Measurements from ENCODE around the gene CYB5RL.

CYB5RL gene

DNA sequence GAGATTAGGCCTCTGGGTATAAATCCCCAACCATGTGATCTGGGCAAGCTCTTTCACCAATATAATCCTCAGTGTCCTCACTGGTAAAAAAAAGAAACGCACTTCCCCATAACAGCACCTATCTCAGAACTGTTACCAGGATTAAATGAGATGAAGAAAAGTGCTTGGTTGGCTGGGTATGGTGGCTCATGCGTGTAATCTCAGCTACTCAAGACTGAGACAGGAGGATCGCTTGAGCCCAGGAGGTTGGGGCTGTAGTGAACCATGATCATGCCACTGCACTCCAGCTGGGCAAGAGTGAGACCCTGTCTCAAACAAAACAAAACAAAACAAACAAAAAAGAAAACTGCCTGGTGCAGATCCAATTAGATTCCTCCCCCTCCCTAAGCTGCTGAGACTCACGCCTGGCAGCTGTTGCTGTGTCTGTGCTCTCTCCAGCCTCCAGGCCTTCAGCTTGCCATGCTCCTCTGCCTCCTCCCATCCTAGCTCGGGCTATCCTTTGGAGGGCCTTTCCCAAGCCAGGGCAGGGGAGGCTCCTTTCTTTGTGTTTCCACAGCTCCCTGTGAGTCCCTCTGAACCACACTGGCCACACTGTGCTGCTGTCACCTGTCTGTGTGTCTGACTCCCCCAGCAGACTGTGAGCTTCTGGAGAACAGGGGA, 19.0 kb downstream of the CYB5RL start:
- H3K4me1 ChIP-seq (ENCODE audit: control insufficient read depth, insufficient read depth, low read length) = no peaks in the 10 kb centered on the region
- H3K9me3 ChIP-seq (ENCODE audit: control insufficient read depth, insufficient read depth, low read length) = no peaks in the 10 kb centered on the region
- no peaks in the 10 kb centered on the region for H3K36me3 ChIP-seq (ENCODE audit: control insufficient read depth, insufficient read depth, low read length)
- no peak overlapping the region for H3K9ac ChIP-seq (ENCODE audit: low read depth, low read length)
- H3K4me3 ChIP-seq (ENCODE audit: low read depth, low read length) = no peak overlapping the region
- no peak overlapping the region for H3K27ac ChIP-seq (ENCODE audit: low read depth, low read length)
- no peaks in the 10 kb centered on the region for H3K27me3 ChIP-seq (ENCODE audit: control insufficient read depth, insufficient read depth, low read length)

DNA sequence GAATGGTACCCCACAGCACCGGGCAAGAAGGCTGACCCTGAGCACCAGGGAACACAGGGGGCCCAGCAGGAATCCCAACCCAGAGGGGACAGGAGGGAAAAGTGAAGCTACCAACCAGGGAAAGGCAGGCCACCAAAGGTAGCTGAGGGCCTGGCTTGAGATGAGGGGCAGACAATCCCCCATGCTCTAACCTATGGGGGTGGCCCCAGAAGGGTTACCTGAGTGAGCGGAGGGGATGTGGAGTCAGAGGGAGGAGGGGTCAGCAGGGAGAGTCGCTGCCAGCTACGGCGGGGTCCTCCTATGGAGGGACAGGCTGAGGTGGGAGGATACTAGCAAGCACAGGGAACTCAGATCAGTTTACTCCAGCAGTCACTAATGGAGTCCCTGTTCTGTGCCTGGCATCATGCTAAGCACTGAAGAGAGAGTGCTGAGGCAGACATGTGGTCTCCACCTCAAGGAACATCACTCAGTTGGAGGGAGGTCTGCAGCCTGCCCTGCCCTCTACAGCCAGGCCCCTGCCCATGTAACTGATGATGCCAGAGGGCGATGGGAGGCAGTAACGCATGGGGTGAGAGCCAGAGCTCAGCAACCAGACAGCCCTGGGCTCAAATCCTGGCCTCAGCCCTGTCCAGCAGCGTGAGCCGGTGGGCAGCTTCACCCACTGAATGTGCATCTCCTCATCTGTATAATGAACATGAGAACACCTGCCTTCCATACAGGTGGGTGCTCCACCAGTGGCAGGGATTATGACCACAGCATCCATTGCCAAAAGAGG, 21.3 kb downstream of the CYB5RL start:
- Histone ChIP-seq H3K36me3 (ENCODE audit: control insufficient read depth, insufficient read depth, low read length) (no peaks in the 10 kb centered on the region), H3K9ac (ENCODE audit: low read depth, low read length) (no peak overlapping the region), H3K4me1 (ENCODE audit: control insufficient read depth, insufficient read depth, low read length) (no peaks in the 10 kb centered on the region), H3K9me3 (ENCODE audit: control insufficient read depth, insufficient read depth, low read length) (no peaks in the 10 kb centered on the region), H3K27ac (ENCODE audit: low read depth, low read length) (no peak overlapping the region), H3K4me3 (ENCODE audit: low read depth, low read length) (no peak overlapping the region), H3K27me3 (ENCODE audit: control insufficient read depth, insufficient read depth, low read length) (no peaks in the 10 kb centered on the region)

DNA sequence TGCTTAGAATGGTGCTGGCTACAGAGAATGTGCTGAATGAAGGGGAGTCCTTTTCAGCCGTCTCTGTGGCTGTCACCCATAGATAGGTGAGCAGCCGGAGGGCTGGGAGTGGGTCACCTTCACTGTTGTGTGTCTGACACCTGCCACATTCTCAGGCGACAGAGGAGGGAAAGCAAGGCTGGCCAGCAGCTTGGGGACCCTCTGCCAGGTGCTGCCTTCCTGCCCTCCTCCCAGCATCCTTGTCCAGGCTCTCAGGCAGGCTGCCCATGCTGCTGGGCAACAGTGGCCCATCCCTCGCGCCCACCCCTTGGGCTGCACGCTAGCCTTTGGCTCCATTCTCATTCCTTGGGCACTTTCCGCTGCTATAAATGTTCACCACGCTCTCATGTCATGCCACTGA, 22.1 kb downstream of the CYB5RL start:
- Histone ChIP-seq H3K27ac (ENCODE audit: low read depth, low read length) (no peak overlapping the region), H3K9me3 (ENCODE audit: control insufficient read depth, insufficient read depth, low read length) (no peaks in the 10 kb centered on the region), H3K4me3 (ENCODE audit: low read depth, low read length) (no peak overlapping the region), H3K4me1 (ENCODE audit: control insufficient read depth, insufficient read depth, low read length) (no peaks in the 10 kb centered on the region), H3K36me3 (ENCODE audit: control insufficient read depth, insufficient read depth, low read length) (no peaks in the 10 kb centered on the region), H3K27me3 (ENCODE audit: control insufficient read depth, insufficient read depth, low read length) (no peaks in the 10 kb centered on the region), H3K9ac (ENCODE audit: low read depth, low read length) (no peak overlapping the region)

DNA sequence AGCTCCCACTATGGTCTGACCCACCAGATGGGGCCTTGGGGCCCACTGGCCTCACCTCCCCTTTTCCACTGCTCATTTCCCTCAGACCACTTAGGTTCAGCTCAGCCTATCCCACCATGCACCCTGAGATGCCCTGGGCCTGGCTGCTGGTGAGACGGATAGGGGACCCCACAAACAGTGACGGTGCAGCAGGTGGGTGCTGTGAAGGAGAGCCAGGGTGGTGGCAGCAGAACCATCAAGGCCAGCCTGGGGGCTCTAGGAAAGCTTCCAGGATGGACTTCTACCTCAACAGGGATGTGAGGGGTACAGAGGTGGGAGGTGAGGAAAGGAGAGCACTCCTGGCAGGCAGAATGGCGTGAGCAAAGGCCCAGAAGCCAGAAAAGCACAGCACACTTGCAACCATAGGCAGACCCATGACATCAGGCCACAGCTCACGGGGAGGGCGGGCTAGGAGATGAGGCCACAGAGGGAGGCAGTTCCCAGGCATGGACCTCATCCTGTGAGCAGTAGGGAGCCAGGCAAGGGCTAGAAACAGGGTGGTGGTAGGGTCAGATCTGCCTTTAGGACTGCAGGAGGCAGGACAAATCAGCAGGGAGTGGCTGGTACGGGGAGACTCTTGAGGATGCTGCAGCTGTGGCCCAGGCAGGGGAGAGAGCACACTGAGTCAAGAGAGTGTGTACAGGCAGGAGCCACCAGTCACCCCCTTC, 23.1 kb downstream of the CYB5RL start:
- H3K4me3 ChIP-seq (ENCODE audit: low read depth, low read length) = no peak overlapping the region
- H3K36me3 ChIP-seq (ENCODE audit: control insufficient read depth, insufficient read depth, low read length) = no peaks in the 10 kb centered on the region
- H3K9me3 ChIP-seq (ENCODE audit: control insufficient read depth, insufficient read depth, low read length) = no peaks in the 10 kb centered on the region

DNA sequence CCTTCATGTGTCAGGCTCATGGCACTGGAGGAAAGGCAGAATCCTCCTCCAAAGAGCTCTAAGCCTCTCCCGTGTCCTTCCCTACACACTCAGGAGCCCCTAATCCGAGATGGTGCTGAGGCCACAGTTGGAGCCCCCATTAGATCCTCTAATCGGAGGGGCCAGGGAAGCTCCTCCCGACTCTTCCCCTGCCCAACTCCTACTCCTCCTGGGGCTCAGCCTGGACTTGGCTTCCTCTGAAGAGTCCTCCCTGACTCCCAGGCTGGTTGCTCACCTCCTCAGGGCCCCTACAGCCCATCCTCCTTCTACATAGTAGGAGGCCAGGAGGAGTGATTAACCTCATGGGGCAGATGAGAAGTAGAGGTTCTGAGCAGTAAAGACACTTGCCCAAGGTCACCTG, 25.7 kb downstream of the CYB5RL start:
- Histone ChIP-seq H3K9me3 (ENCODE audit: control insufficient read depth, insufficient read depth, low read length) (no peaks in the 10 kb centered on the region), H3K36me3 (ENCODE audit: control insufficient read depth, insufficient read depth, low read length) (no peaks in the 10 kb centered on the region), H3K27ac (ENCODE audit: low read depth, low read length) (no peak overlapping the region), H3K9ac (ENCODE audit: low read depth, low read length) (no peak overlapping the region), H3K27me3 (ENCODE audit: control insufficient read depth, insufficient read depth, low read length) (no peaks in the 10 kb centered on the region), H3K4me3 (ENCODE audit: low read depth, low read length) (no peak overlapping the region), H3K4me1 (ENCODE audit: control insufficient read depth, insufficient read depth, low read length) (no peaks in the 10 kb centered on the region)

More for the DNA sequence above, 23.1 kb downstream of the CYB5RL start:
- H3K4me1 ChIP-seq (ENCODE audit: control insufficient read depth, insufficient read depth, low read length) = no peaks in the 10 kb centered on the region
- no peak overlapping the region for H3K9ac ChIP-seq (ENCODE audit: low read depth, low read length)
- no peak overlapping the region for H3K27ac ChIP-seq (ENCODE audit: low read depth, low read length)
- no peaks in the 10 kb centered on the region for H3K27me3 ChIP-seq (ENCODE audit: control insufficient read depth, insufficient read depth, low read length)

DNA sequence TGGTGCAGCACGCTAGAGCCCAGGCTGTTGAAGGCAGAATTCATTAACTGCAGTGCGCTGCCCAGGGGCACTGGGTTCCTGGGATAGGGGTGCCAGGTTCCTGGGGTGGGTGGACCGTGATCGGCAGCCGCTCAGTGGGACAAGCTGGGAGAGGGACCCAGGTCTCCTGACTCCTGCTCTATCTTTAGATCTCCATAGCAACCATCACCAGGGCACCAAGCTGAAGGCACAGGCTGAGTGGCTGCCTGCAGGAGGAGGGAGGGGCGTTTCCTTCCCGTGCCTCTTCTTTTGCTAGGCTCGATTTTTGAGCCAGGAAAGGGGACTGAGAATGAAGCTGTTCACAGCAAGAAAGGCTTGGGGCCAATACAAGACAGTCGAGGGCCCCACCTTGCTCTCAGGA, 26.1 kb downstream of the CYB5RL start:
- H3K27ac ChIP-seq (ENCODE audit: low read depth, low read length) = no peak overlapping the region
- no peaks in the 10 kb centered on the region for H3K4me1 ChIP-seq (ENCODE audit: control insufficient read depth, insufficient read depth, low read length)
- no peaks in the 10 kb centered on the region for H3K36me3 ChIP-seq (ENCODE audit: control insufficient read depth, insufficient read depth, low read length)
- no peak overlapping the region for H3K9ac ChIP-seq (ENCODE audit: low read depth, low read length)
- no peak overlapping the region for H3K4me3 ChIP-seq (ENCODE audit: low read depth, low read length)
- no peaks in the 10 kb centered on the region for H3K9me3 ChIP-seq (ENCODE audit: control insufficient read depth, insufficient read depth, low read length)
- no peaks in the 10 kb centered on the region for H3K27me3 ChIP-seq (ENCODE audit: control insufficient read depth, insufficient read depth, low read length)

DNA sequence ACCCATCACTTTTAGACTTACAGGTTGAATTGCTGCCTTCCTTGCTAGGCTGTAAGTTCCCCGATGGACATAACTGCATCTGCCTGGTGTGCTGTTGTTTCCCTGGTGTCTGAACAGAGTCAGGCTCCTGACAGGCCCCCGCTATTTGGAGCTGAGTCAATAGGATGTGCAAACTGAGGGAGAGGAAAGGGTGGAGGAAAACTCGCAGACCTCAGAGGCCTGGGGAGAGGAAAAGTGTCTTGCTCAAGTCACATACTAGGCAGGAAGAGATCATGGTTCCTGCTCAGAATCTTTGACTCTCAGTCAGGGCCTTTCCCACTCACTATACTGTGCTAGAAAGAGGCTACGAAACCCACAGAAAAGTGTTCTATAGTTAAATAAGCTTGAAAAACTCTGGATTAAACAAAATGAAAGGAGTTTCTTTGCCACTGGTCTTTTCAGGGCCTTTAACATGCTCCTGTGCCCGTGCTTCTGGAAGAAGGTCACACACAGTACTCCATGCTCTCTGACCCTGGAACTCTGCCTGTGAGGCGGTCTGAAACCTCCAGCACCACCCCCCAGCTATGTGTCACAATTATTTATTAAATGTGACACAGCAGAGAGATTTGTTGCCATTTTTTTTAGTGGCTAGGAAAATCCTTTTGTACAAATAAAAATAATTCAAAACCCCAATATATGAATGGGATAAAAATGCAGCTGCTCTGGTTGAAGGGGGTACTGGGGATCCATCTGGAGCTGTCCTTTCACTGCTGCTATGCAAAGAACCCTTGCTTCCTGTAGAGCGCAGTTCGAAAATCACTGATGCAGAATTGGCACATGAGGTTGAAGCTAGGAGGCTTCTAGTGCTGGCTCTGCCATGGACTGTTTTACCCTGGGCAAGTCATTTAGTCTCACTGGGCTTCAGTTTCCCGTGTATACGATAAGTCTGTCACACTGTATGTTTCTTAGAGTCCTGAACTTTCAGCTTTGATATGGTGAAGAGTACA, 26.9 kb downstream of the CYB5RL start:
- H3K27ac ChIP-seq (ENCODE audit: low read depth, low read length) = no peak overlapping the region
- H3K9ac ChIP-seq (ENCODE audit: low read depth, low read length) = no peak overlapping the region
- no peak overlapping the region for H3K4me3 ChIP-seq (ENCODE audit: low read depth, low read length)
- H3K36me3 ChIP-seq (ENCODE audit: control insufficient read depth, insufficient read depth, low read length) = no peaks in the 10 kb centered on the region
- no peaks in the 10 kb centered on the region for H3K4me1 ChIP-seq (ENCODE audit: control insufficient read depth, insufficient read depth, low read length)
- no peaks in the 10 kb centered on the region for H3K9me3 ChIP-seq (ENCODE audit: control insufficient read depth, insufficient read depth, low read length)
- no peaks in the 10 kb centered on the region for H3K27me3 ChIP-seq (ENCODE audit: control insufficient read depth, insufficient read depth, low read length)

DNA sequence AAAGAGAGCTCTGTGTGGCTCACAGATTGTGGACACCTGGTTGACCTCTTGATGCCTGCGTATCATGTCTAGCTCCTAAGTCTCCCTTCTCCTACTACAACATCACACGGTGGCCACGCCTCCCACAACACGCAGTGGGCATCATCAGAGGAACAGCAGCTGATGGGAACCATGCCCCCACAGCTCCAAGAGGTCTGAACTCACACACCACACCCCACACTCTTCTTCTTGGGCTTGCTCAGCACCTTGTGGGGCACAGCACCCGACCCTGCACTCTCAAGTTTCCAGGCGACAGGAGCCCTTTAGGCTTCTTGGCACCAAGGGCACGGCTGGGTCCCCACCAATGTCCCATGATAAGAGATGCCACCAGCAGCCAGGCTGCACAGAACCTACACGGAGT, 28.2 kb downstream of the CYB5RL start:
- H3K9me3 ChIP-seq (ENCODE audit: control insufficient read depth, insufficient read depth, low read length) = no peaks in the 10 kb centered on the region
- no peak overlapping the region for H3K27ac ChIP-seq (ENCODE audit: low read depth, low read length)
- no peaks in the 10 kb centered on the region for H3K36me3 ChIP-seq (ENCODE audit: control insufficient read depth, insufficient read depth, low read length)
- no peaks in the 10 kb centered on the region for H3K4me1 ChIP-seq (ENCODE audit: control insufficient read depth, insufficient read depth, low read length)
- H3K4me3 ChIP-seq (ENCODE audit: low read depth, low read length) = no peak overlapping the region
- no peak overlapping the region for H3K9ac ChIP-seq (ENCODE audit: low read depth, low read length)
- no peaks in the 10 kb centered on the region for H3K27me3 ChIP-seq (ENCODE audit: control insufficient read depth, insufficient read depth, low read length)

DNA sequence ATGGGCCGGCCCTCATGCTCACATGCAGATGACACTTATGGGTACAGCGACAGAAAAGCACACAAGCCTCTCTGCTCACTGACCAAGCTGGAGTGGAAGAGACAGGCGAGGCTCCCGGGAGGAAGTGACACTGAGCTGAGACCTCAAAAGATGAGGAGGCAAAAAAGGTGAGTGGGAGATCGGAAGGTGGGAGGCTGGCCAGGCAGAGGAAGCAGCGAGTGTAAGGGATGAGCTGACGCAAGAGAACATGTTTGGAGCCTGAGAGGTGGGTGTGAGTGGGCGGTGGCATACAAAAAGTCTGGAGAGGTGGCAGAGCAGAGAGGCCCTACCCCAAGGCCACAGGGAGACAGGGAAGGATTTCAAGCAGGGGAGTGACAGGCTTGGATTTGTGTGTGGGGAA, 28.8 kb downstream of the CYB5RL start:
- no peaks in the 10 kb centered on the region for H3K9me3 ChIP-seq (ENCODE audit: control insufficient read depth, insufficient read depth, low read length)
- H3K9ac ChIP-seq (ENCODE audit: low read depth, low read length) = no peak overlapping the region
- H3K27ac ChIP-seq (ENCODE audit: low read depth, low read length) = no peak overlapping the region
- no peaks in the 10 kb centered on the region for H3K4me1 ChIP-seq (ENCODE audit: control insufficient read depth, insufficient read depth, low read length)
- no peak overlapping the region for H3K4me3 ChIP-seq (ENCODE audit: low read depth, low read length)
- H3K27me3 ChIP-seq (ENCODE audit: control insufficient read depth, insufficient read depth, low read length) = no peaks in the 10 kb centered on the region
- no peaks in the 10 kb centered on the region for H3K36me3 ChIP-seq (ENCODE audit: control insufficient read depth, insufficient read depth, low read length)

DNA sequence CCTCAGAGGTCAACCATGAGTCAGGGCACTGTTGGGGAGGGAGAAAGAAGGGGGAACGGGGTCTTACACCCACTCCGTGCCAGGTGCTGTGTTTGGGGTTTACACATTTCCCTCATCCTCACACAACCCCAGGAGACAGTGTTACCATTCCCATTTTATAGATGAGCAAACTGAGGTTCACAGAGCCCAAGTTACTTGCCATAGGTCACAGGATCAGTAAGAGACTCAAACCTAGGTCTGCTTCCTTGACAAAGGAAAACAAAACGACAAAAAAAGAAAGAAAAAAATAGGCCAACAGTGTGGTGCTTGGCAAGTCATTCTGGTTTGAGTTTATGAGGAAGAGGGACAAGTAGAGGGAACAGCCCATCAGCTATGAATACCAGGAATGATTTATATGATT, 30.8 kb downstream of the CYB5RL start:
- H3K4me1 ChIP-seq (ENCODE audit: control insufficient read depth, insufficient read depth, low read length) = no peaks in the 10 kb centered on the region
- no peak overlapping the region for H3K9ac ChIP-seq (ENCODE audit: low read depth, low read length)
- no peaks in the 10 kb centered on the region for H3K36me3 ChIP-seq (ENCODE audit: control insufficient read depth, insufficient read depth, low read length)
- H3K27me3 ChIP-seq (ENCODE audit: control insufficient read depth, insufficient read depth, low read length) = no peaks in the 10 kb centered on the region
- no peak overlapping the region for H3K27ac ChIP-seq (ENCODE audit: low read depth, low read length)
- H3K9me3 ChIP-seq (ENCODE audit: control insufficient read depth, insufficient read depth, low read length) = no peaks in the 10 kb centered on the region
- H3K4me3 ChIP-seq (ENCODE audit: low read depth, low read length) = no peak overlapping the region
